Measurements from ENCODE around the gene VMAC. TPM values are rescaled to one million over a fixed set of nuclear protein-coding genes. Genes with fewer than 3 reads are reported as not detected.
A peak's percentile ranks its signal among the peaks of the same experiment; 100 is the strongest.

VMAC gene
- total and polyA plus RNA-seq, 2 of the 13 experiments (the other 11 are each of a cell fraction or from before 2014, with no cell fraction given): 2.4 TPM

GRCh38 chr19:5903056-5903623 lies 1.5 kb upstream of the VMAC start (continued):
- no peak for TF ChIP-seq ZNF761 (CRISPR knock-in tag; conservative IDR thresholded peaks at IDR 0.05)
- no peak for TF ChIP-seq WIZ (CRISPR knock-in tag; IDR thresholded peaks at IDR 0.05)
- 0 out of 2 replicates have a peak, but pooled peaks have one; percentile 17 for TF ChIP-seq PAX8 (CRISPR knock-in tag; IDR thresholded peaks at IDR 0.05; ENCODE audit: borderline replicate concordance)
- TF ChIP-seq ZNF546 (CRISPR knock-in tag; conservative IDR thresholded peaks at IDR 0.05): no peak
- 0 out of 2 replicates have a peak, but pooled peaks have one; percentile 28 for TF ChIP-seq ZNF691 (CRISPR knock-in tag; IDR thresholded peaks at IDR 0.05; ENCODE audit: borderline replicate concordance, low read depth)
- TF ChIP-seq ELF3 (CRISPR knock-in tag; IDR thresholded peaks at IDR 0.05): no peak
- TF ChIP-seq RAD21 (CRISPR knock-in tag; IDR thresholded peaks at IDR 0.05): no peak
- no peak for TF ChIP-seq SP5 (CRISPR knock-in tag; IDR thresholded peaks at IDR 0.05; ENCODE audit: borderline replicate concordance, low read depth)
- no peak for TF ChIP-seq RBFOX2 (IDR thresholded peaks at IDR 0.05; ENCODE audit: low read depth, low read length)
- TF ChIP-seq ZNF232 (CRISPR knock-in tag; IDR thresholded peaks at IDR 0.05; ENCODE audit: borderline replicate concordance): no peak
- no peak for TF ChIP-seq ARID5B (CRISPR knock-in tag; IDR thresholded peaks at IDR 0.05)
- no peak for TF ChIP-seq ARID3A (IDR thresholded peaks at IDR 0.05; ENCODE audit: low read depth, low read length)
- no peak for TF ChIP-seq HNF4G (IDR thresholded peaks at IDR 0.05; ENCODE audit: borderline replicate concordance, low read depth, low read length)
- peak; percentile 3; the same call in 1 of the 2 replicates for TF ChIP-seq HNF4G (CRISPR knock-in tag; IDR thresholded peaks at IDR 0.05; ENCODE audit: borderline replicate concordance, low read depth)
- no peak for TF ChIP-seq KLF16 (CRISPR knock-in tag; IDR thresholded peaks at IDR 0.05)
- peak; percentile 56; the same call in 1 of the 2 replicates for TF ChIP-seq ZNF414 (CRISPR knock-in tag; IDR thresholded peaks at IDR 0.05)
- TF ChIP-seq ETV5 (CRISPR knock-in tag; IDR thresholded peaks at IDR 0.05; ENCODE audit: borderline replicate concordance): no peak
- no peak; the same call in 1 of the 2 replicates for TF ChIP-seq CAMTA2 (CRISPR knock-in tag; IDR thresholded peaks at IDR 0.05; ENCODE audit: borderline replicate concordance)
- no peak for TF ChIP-seq RXRB (CRISPR knock-in tag; IDR thresholded peaks at IDR 0.05; ENCODE audit: borderline replicate concordance)
- TF ChIP-seq SNAPC2 (CRISPR knock-in tag; IDR thresholded peaks at IDR 0.05): no peak
- TF ChIP-seq MAFF (IDR thresholded peaks at IDR 0.05; ENCODE audit: low read depth, low read length): no peak
- TF ChIP-seq PLSCR1 (CRISPR knock-in tag; IDR thresholded peaks at IDR 0.05; ENCODE audit: borderline replicate concordance): 0 out of 2 replicates have a peak, but pooled peaks have one; percentile 27
- TF ChIP-seq ZIK1 (CRISPR knock-in tag; IDR thresholded peaks at IDR 0.05; ENCODE audit: borderline replicate concordance, low read depth): no peak
